ENCODE measurements around the gene NBAS. TPM values are rescaled to one million over a fixed set of nuclear protein-coding genes. Genes with fewer than 3 reads are reported as not detected.

Gene NBAS
- total RNA-seq, 1 donor from 2014 or later = 57.6 TPM

- Mint-ChIP-seq H3K27me3 (ENCODE audit: low read depth, unreplicated experiment) (no peaks in the 10 kb centered on the region), H3K27ac (ENCODE audit: unreplicated experiment) (no peak overlapping the region), H3K36me3 (ENCODE audit: low read depth, unreplicated experiment) (peaks cover 13% of the 10 kb centered on the region), H3K4me3 (ENCODE audit: unreplicated experiment) (no peak overlapping the region), H3K9me3 (ENCODE audit: unreplicated experiment) (no peaks in the 10 kb centered on the region), H3K4me1 (ENCODE audit: low read depth, unreplicated experiment) (no peaks in the 10 kb centered on the region)
- no peak for TF ChIP-seq EZH2 (IDR thresholded peaks at IDR 0.05; ENCODE audit: insufficient read depth, low read length)
- no peak for TF ChIP-seq CTCF (IDR thresholded peaks at IDR 0.05; ENCODE audit: insufficient read depth, low read depth, low read length)
- Histone ChIP-seq H3K4me2 (ENCODE audit: low read length) (no peak overlapping the region), H3K27me3 (ENCODE audit: insufficient read depth, low read length) (no peaks in the 10 kb centered on the region), H3K36me3 (ENCODE audit: insufficient read depth, low read length) (peaks cover 83% of the 10 kb centered on the region), H3K79me2 (ENCODE audit: insufficient read depth, low read length) (peaks cover 10% of the 10 kb centered on the region), H3K9ac (ENCODE audit: low read length) (no peak overlapping the region), H2AFZ (ENCODE audit: low read depth, low read length) (no peak overlapping the region), H3K4me1 (ENCODE audit: insufficient read depth, low read length) (no peaks in the 10 kb centered on the region), H3K9me3 (ENCODE audit: insufficient read depth, low read depth, low read length) (no peaks in the 10 kb centered on the region), H3K4me3 (ENCODE audit: insufficient read depth, low read depth, low read length) (no peak overlapping the region), H4K20me1 (ENCODE audit: insufficient read depth, low read length) (peaks cover 18% of the 10 kb centered on the region), H3K27ac (ENCODE audit: low read depth, low read length) (no peak overlapping the region)
- FAIRE-seq = no peak
- no peak for DNase-seq (ENCODE audit: low read depth)
Observed at GRCh38 chr2:15599994-15600393, 38.9 kb upstream of the NBAS start.

- peaks cover 28% of the 10 kb centered on the region for H4K20me1 ChIP-seq (ENCODE audit: insufficient read depth, low read length)
- FAIRE-seq (no peak), DNase-seq (ENCODE audit: low read depth) (no peak)
- no peaks in the 10 kb centered on the region for H3K4me1 ChIP-seq (ENCODE audit: insufficient read depth, low read length)
- H3K36me3 Mint-ChIP-seq (ENCODE audit: low read depth, unreplicated experiment) = peaks cover 5% of the 10 kb centered on the region
- H3K4me1 Mint-ChIP-seq (ENCODE audit: low read depth, unreplicated experiment) = peaks cover 10% of the 10 kb centered on the region
- peaks cover 40% of the 10 kb centered on the region for H3K79me2 ChIP-seq (ENCODE audit: insufficient read depth, low read length)
- no peaks in the 10 kb centered on the region for H3K9me3 Mint-ChIP-seq (ENCODE audit: unreplicated experiment)
- H3K27ac ChIP-seq (ENCODE audit: low read depth, low read length) = no peak overlapping the region
- H3K27me3 Mint-ChIP-seq (ENCODE audit: low read depth, unreplicated experiment) = no peaks in the 10 kb centered on the region
- H3K4me3 Mint-ChIP-seq (ENCODE audit: unreplicated experiment) = no peak overlapping the region
- no peak overlapping the region for H3K9ac ChIP-seq (ENCODE audit: low read length)
- no peak overlapping the region for H3K4me3 ChIP-seq (ENCODE audit: insufficient read depth, low read depth, low read length)
- no peak overlapping the region for H3K27ac Mint-ChIP-seq (ENCODE audit: unreplicated experiment)
- H3K4me2 ChIP-seq (ENCODE audit: low read length) = no peak overlapping the region
- H3K36me3 ChIP-seq (ENCODE audit: insufficient read depth, low read length) = peaks cover 55% of the 10 kb centered on the region
- no peaks in the 10 kb centered on the region for H3K27me3 ChIP-seq (ENCODE audit: insufficient read depth, low read length)
- TF ChIP-seq EZH2 (IDR thresholded peaks at IDR 0.05; ENCODE audit: insufficient read depth, low read length) (no peak), CTCF (IDR thresholded peaks at IDR 0.05; ENCODE audit: insufficient read depth, low read depth, low read length) (no peak)
- no peak overlapping the region for H2AFZ ChIP-seq (ENCODE audit: low read depth, low read length)
- no peaks in the 10 kb centered on the region for H3K9me3 ChIP-seq (ENCODE audit: insufficient read depth, low read depth, low read length)
Observed at GRCh38 chr2:15596968-15597367, 35.8 kb upstream of the NBAS start.

GRCh38 chr2:15596350-15596749, 35.2 kb upstream of the NBAS start:
- Mint-ChIP-seq H3K27ac (ENCODE audit: unreplicated experiment) (no peak overlapping the region), H3K27me3 (ENCODE audit: low read depth, unreplicated experiment) (no peaks in the 10 kb centered on the region)

More at GRCh38 chr2:15596350-15596749, 35.2 kb upstream of the NBAS start:
- peaks cover 5% of the 10 kb centered on the region for H3K36me3 Mint-ChIP-seq (ENCODE audit: low read depth, unreplicated experiment)
- DNase-seq (ENCODE audit: low read depth) (no peak), FAIRE-seq (no peak)
- Histone ChIP-seq H3K27me3 (ENCODE audit: insufficient read depth, low read length) (no peaks in the 10 kb centered on the region), H3K4me2 (ENCODE audit: low read length) (no peak overlapping the region), H3K36me3 (ENCODE audit: insufficient read depth, low read length) (peaks cover 49% of the 10 kb centered on the region), H3K9me3 (ENCODE audit: insufficient read depth, low read depth, low read length) (no peaks in the 10 kb centered on the region), H2AFZ (ENCODE audit: low read depth, low read length) (no peak overlapping the region), H3K4me1 (ENCODE audit: insufficient read depth, low read length) (no peaks in the 10 kb centered on the region), H3K27ac (ENCODE audit: low read depth, low read length) (no peak overlapping the region), H4K20me1 (ENCODE audit: insufficient read depth, low read length) (peaks cover 28% of the 10 kb centered on the region), H3K79me2 (ENCODE audit: insufficient read depth, low read length) (peaks cover 46% of the 10 kb centered on the region), H3K9ac (ENCODE audit: low read length) (no peak overlapping the region), H3K4me3 (ENCODE audit: insufficient read depth, low read depth, low read length) (no peak overlapping the region)
- TF ChIP-seq EZH2 (IDR thresholded peaks at IDR 0.05; ENCODE audit: insufficient read depth, low read length) (no peak), CTCF (IDR thresholded peaks at IDR 0.05; ENCODE audit: insufficient read depth, low read depth, low read length) (no peak)
- H3K4me3 Mint-ChIP-seq (ENCODE audit: unreplicated experiment) = no peak overlapping the region
- peaks cover 10% of the 10 kb centered on the region for H3K4me1 Mint-ChIP-seq (ENCODE audit: low read depth, unreplicated experiment)
- H3K9me3 Mint-ChIP-seq (ENCODE audit: unreplicated experiment) = no peaks in the 10 kb centered on the region

Measured in astrocyte (in vitro differentiated cells and primary cell).